Activated CD4-positive, alpha-beta T cell treated with anti-CD3 and anti-CD28 coated beads, Interleukin-10, Interleukin-2, amounts not matched to agents 100 ng/mL and 50 ng/mL, durations not matched to agents 16 hours and 8 hours (primary cell): ENCODE results near the gene ZC4H2.
"Not testable (repeated sequence)": the region's sequence is repeated elsewhere in the genome, so short reads cannot be mapped to it uniquely, and the experiment has no call there.

Experiments used
- DNase-seq: peaks from one replicate; pipeline ENCODE4 v3.0.0-alpha.2; 2020

ZC4H2 gene

GRCh38 chrX:64975989-64976672, at the start of gene ZC4H2:
Gene ZC4H2, minus strand, starts transcription at chrX:64976450. Its CDS starts 73 bp downstream, at chrX:64976377.
- DNase-seq: peak; percentile 78

- no peak for DNase-seq
Observed at GRCh38 chrX:65017451-65017850, 41.2 kb upstream of the ZC4H2 start.

GRCh38 chrX:65014230-65014629, 38.0 kb upstream of the ZC4H2 start:
- DNase-seq: no peak

GRCh38 chrX:65009459-65009858, 33.2 kb upstream of the ZC4H2 start:
- no peak for DNase-seq

GRCh38 chrX:65002208-65002607, 26.0 kb upstream of the ZC4H2 start:
- DNase-seq: not testable (repeated sequence)

GRCh38 chrX:64996805-64997204, 20.6 kb upstream of the ZC4H2 start:
- DNase-seq: no peak

- DNase-seq: no peak
Observed at GRCh38 chrX:64994131-64994798, 18.0 kb upstream of the ZC4H2 start.

- DNase-seq: peak; percentile 7
Observed at GRCh38 chrX:64977830-64978229, 1.6 kb upstream of the ZC4H2 start.

- no peak for DNase-seq
Observed at GRCh38 chrX:64977051-64977450, 801 bp upstream of the ZC4H2 start.

- no peak for DNase-seq
Observed at GRCh38 chrX:64976673-64977040, 407 bp upstream of the ZC4H2 start.

GRCh38 chrX:64975491-64975890, 759 bp downstream of the ZC4H2 start:
- DNase-seq: peak; percentile 17

- no peak for DNase-seq
Observed at GRCh38 chrX:64925480-64925879, 50.8 kb downstream of the ZC4H2 start.

GRCh38 chrX:64908121-64908520, 68.1 kb downstream of the ZC4H2 start:
- DNase-seq: no peak

- peak; percentile 50 for DNase-seq
Observed at GRCh38 chrX:64894454-64895038, 81.7 kb downstream of the ZC4H2 start.

GRCh38 chrX:64885850-64886249, 90.4 kb downstream of the ZC4H2 start:
- peak; percentile 23 for DNase-seq

- DNase-seq: not testable (repeated sequence)
Observed at GRCh38 chrX:64878709-64879108, 97.5 kb downstream of the ZC4H2 start.

GRCh38 chrX:64867217-64867616, 109.0 kb downstream of the ZC4H2 start:
- DNase-seq: no peak
